Endodermal cell (in vitro differentiated cells): Measurements from ENCODE around the gene GRXCR1. TPM values are rescaled to one million over a fixed set of nuclear protein-coding genes. Genes with fewer than 3 reads are reported as not detected.

Experiments
- DNase-seq: peaks from one replicate; pipeline ENCODE4 v3.0.0-alpha.2; 2017
- H3K27ac ChIP-seq: 2 replicates; pipeline ENCODE4 v1.5.1; 2013; ENCODE audit warnings: mild to moderate bottlenecking, low read depth, low read length, moderate library complexity
- H3K27me3 ChIP-seq: 2 replicates; pipeline ENCODE4 v1.6.1; 2013; ENCODE audit warnings: mild to moderate bottlenecking, low read length, moderate library complexity; ENCODE audit not compliant: insufficient read depth, control insufficient read depth, poor library complexity, severe bottlenecking
- H3K36me3 ChIP-seq: 2 replicates; pipeline ENCODE4 v1.7.0; 2013; ENCODE audit warnings: mild to moderate bottlenecking, low read length, moderate library complexity; ENCODE audit not compliant: control insufficient read depth, insufficient read depth
- H3K4me1 ChIP-seq: one replicate; pipeline ENCODE4 v1.7.0; 2013; ENCODE audit warnings: low read length; ENCODE audit not compliant: control insufficient read depth, insufficient read depth
- H3K4me3 ChIP-seq: 2 replicates; pipeline ENCODE4 v1.5.1; 2013; ENCODE audit warnings: mild to moderate bottlenecking, low read length, moderate library complexity
- H3K9ac ChIP-seq: 2 replicates; pipeline ENCODE4 v1.6.1; 2013; ENCODE audit warnings: mild to moderate bottlenecking, low read length, moderate library complexity; ENCODE audit not compliant: poor library complexity, severe bottlenecking; ENCODE audit errors: extremely low read depth
- H3K9me3 ChIP-seq: 2 replicates; pipeline ENCODE4 v1.6.1; 2013; ENCODE audit warnings: mild to moderate bottlenecking, low read length, moderate library complexity; ENCODE audit not compliant: control insufficient read depth
- H3K27ac Mint-ChIP-seq: 2 replicates; pipeline ENCODE4 v1.8.0; 2020; ENCODE audit warnings: mixed read lengths
- H3K27me3 Mint-ChIP-seq: 2 replicates; pipeline ENCODE4 v1.8.0; 2021; ENCODE audit warnings: mild to moderate bottlenecking, mixed read lengths; ENCODE audit not compliant: insufficient read depth
- H3K36me3 Mint-ChIP-seq: 2 replicates; pipeline ENCODE4 v1.8.0; 2020; ENCODE audit warnings: low read depth, mixed read lengths
- H3K4me1 Mint-ChIP-seq: 2 replicates; pipeline ENCODE4 v1.8.0; 2020; ENCODE audit warnings: mixed read lengths
- H3K4me3 Mint-ChIP-seq: 2 replicates; pipeline ENCODE4 v1.8.0; 2020; ENCODE audit warnings: mild to moderate bottlenecking, moderate library complexity, mixed read lengths
- H3K9me3 Mint-ChIP-seq: 2 replicates; pipeline ENCODE4 v1.8.0; 2020; ENCODE audit warnings: mild to moderate bottlenecking, mixed read lengths
- CTCF ChIP-seq: fragments of 200-600 bp; sonication (generic); conservative IDR thresholded peaks from 2 replicates; pipeline ENCODE4 v1.5.0; 2021; ENCODE audit warnings: antibody characterized with exemption, mild to moderate bottlenecking
- WGBS, 2 experiments: methylation state at CpG; one replicate each; pipeline versions ENCODE4 v1.1.5 to v1.1.7; 2013; ENCODE audit warnings: missing lambda C conversion rate in 2 of 2, mixed read lengths in 1 of 2; ENCODE audit not compliant: insufficient coverage in 1 of 2, insufficient read length in 1 of 2; 5-methylcytosine and 5-hydroxymethylcytosine counted together
- total RNA-seq, 2 donors: library from RNA; stranded (reverse); fragmentation: NEBNext Ultra II Directional in 1 of 2; extraction: Animal tissue kit (Norgen Biotek cat#: 25700) in 1 of 2; gene quantifications; 2 replicates in 1 of 2; 3 replicates in 1 of 2; pipeline ENCODE4 v1.2.1, GENCODE V29; 2021

The GRXCR1 gene
- total RNA-seq, 2 donors from 2014 or later: not detected

- H3K27ac Mint-ChIP-seq: no peak overlapping the region
Measured at GRCh38 chr4:42925921-42926320, 33.4 kb downstream of the GRXCR1 start.

GRCh38 chr4:42927946-42928345, 35.4 kb downstream of the GRXCR1 start:
- no peak for TF ChIP-seq CTCF
- Mint-ChIP-seq H3K27me3 (no peaks in the 10 kb centered on the region), H3K9me3 (no peaks in the 10 kb centered on the region), H3K4me3 (no peak overlapping the region), H3K27ac (no peak overlapping the region), H3K4me1 (no peaks in the 10 kb centered on the region), H3K36me3 (no peaks in the 10 kb centered on the region)
- H3K4me1 ChIP-seq: no peaks in the 10 kb centered on the region
- no peak for DNase-seq
- WGBS, 2 experiments: 88 to 92% methylated on average over 1 to 3 of the region's 3 CpGs
- no peaks in the 10 kb centered on the region for H3K36me3 ChIP-seq
- H3K27ac ChIP-seq: no peak overlapping the region
- no peaks in the 10 kb centered on the region for H3K9me3 ChIP-seq
- no peak overlapping the region for H3K9ac ChIP-seq
- no peaks in the 10 kb centered on the region for H3K27me3 ChIP-seq
- H3K4me3 ChIP-seq: no peak overlapping the region

More at GRCh38 chr4:42925921-42926320, 33.4 kb downstream of the GRXCR1 start:
- H3K4me3 Mint-ChIP-seq: no peak overlapping the region
- H3K27me3 Mint-ChIP-seq: no peaks in the 10 kb centered on the region
- Histone ChIP-seq H3K9ac (no peak overlapping the region), H3K9me3 (no peaks in the 10 kb centered on the region), H3K27ac (no peak overlapping the region), H3K36me3 (no peaks in the 10 kb centered on the region), H3K4me1 (no peaks in the 10 kb centered on the region), H3K4me3 (no peak overlapping the region), H3K27me3 (no peaks in the 10 kb centered on the region)
- 82 to 94% methylated on average over 2 to 3 of the region's 3 CpGs for WGBS, 2 experiments
- no peaks in the 10 kb centered on the region for H3K4me1 Mint-ChIP-seq
- H3K9me3 Mint-ChIP-seq: no peaks in the 10 kb centered on the region
- DNase-seq: no peak
- TF ChIP-seq CTCF: no peak
- no peaks in the 10 kb centered on the region for H3K36me3 Mint-ChIP-seq

- H3K36me3 ChIP-seq: no peaks in the 10 kb centered on the region
- Mint-ChIP-seq H3K4me3 (no peak overlapping the region), H3K9me3 (no peaks in the 10 kb centered on the region), H3K27ac (no peak overlapping the region), H3K4me1 (no peaks in the 10 kb centered on the region), H3K27me3 (no peaks in the 10 kb centered on the region), H3K36me3 (no peaks in the 10 kb centered on the region)
- no peak overlapping the region for H3K9ac ChIP-seq
- H3K4me3 ChIP-seq: no peak overlapping the region
- no peaks in the 10 kb centered on the region for H3K27me3 ChIP-seq
- H3K4me1 ChIP-seq: no peaks in the 10 kb centered on the region
- TF ChIP-seq CTCF: no peak
- H3K27ac ChIP-seq: no peak overlapping the region
- H3K9me3 ChIP-seq: no peaks in the 10 kb centered on the region
- no peak for DNase-seq
Measured at GRCh38 chr4:42928582-42928981, 36.1 kb downstream of the GRXCR1 start.
